ENCODE measurements around the gene DOCK1.
"Not testable (repeated sequence)": the region's sequence is repeated elsewhere in the genome, so short reads cannot be mapped to it uniquely, and the experiment has no call there.

DOCK1 gene

DNA sequence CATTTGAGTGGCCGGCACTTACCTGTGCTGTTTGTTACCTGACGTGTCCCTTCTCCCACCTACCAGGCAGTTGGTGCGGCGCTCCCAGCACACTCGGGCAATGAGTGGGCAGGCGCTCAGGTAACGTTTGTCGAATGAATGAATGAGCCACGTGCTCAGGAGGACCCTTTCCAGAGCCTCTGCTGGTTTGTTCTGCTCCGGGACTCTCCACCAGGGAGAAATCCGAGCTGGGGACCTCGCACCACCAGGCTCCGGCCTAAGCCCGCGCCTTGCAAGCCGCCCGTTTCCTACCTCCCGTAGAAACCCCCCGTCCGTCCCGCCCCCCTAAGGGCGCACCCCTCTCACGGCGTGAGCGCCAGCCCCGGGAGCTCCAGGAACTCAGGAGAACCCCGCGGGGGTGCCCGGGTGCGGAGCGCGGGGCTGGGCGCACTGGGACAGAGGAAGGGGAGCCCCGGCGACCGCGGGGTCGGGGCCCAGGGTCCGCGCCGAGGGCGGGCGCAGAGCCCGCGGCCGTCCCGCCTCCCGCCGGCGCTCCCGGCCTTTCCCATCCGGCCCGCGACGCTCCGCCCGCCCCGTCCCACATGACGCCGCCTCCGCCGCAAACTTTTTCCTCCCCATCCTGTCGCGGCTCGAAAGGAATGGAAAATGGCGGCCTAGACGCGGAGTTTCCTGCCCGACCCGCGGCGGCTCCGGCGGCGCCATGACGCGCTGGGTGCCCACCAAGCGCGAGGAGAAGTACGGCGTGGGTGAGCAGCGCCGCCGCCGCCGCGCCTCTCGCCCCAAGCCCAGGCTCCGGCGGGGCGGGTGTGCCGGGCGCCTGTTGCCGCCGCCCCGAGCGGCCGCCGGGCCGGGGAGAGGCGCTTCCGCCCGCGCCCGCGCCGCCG, at the start of gene DOCK1:
Gene DOCK1 (plus strand): TSS at position 611 of the 884 bp plus-strand sequence. CDS start 90 bp downstream, at position 701.
- FAIRE-seq, result no peak

GRCh38 chr10:126857178-126857806, 47.9 kb upstream of the DOCK1 start:
- no peak for FAIRE-seq

- no peak for FAIRE-seq
Measured at GRCh38 chr10:126867567-126868365, 37.5 kb upstream of the DOCK1 start.

- FAIRE-seq, result no peak
Measured at GRCh38 chr10:126868371-126868770, 36.9 kb upstream of the DOCK1 start.

- no peak for FAIRE-seq
Measured at GRCh38 chr10:126872135-126872534, 33.1 kb upstream of the DOCK1 start.

GRCh38 chr10:126872768-126873167, 32.5 kb upstream of the DOCK1 start:
- no peak for FAIRE-seq

DNA sequence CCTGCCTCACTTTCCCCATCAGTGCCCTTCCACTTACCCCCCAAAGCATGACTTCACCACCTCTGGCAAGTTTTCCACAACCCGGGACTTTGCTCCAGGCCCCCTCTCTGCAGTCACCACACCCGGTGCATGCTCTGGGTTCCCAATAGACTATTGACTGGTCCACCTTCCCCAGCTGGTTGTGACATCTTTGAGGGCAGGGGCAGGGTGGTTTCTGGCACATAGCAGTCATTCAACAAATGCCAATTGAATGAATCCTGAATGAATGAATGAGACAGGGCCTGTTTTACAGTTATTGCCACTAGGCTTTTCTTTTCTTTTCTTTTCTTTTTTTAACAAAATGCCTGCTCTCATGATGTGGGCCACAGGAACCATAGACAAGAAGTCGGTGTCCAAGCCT, 28.8 kb upstream of the DOCK1 start:
- no peak for FAIRE-seq

- FAIRE-seq, result no peak
Measured at GRCh38 chr10:126877390-126877789, 27.8 kb upstream of the DOCK1 start.

DNA sequence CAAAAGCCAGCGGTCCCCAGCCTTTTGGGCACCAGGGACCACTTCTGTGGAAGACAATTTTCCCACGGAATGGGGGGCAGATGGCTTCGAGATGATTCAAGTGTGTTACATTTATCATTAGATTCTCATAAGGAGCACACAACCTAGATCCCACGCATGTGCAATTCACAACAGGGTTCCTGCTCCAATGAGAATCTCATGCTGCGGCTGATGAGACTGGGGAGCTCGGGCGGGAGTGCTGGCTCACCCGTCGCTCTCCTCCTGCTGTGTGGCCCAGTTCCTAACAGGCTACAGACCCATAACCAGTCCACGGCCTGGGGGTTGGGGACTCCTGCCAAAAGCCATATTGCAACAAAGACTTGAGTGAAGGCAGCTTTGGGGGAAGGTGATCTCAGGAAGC, 26.6 kb upstream of the DOCK1 start:
- FAIRE-seq, result no peak

GRCh38 chr10:126880926-126881325, 24.3 kb upstream of the DOCK1 start:
- no peak for FAIRE-seq

- not testable (repeated sequence) for FAIRE-seq
Measured at GRCh38 chr10:126882055-126882454, 23.2 kb upstream of the DOCK1 start.

GRCh38 chr10:126888436-126888835, 16.8 kb upstream of the DOCK1 start:
- not testable (repeated sequence) for FAIRE-seq

GRCh38 chr10:126889421-126889820, 15.8 kb upstream of the DOCK1 start:
- FAIRE-seq, result no peak

DNA sequence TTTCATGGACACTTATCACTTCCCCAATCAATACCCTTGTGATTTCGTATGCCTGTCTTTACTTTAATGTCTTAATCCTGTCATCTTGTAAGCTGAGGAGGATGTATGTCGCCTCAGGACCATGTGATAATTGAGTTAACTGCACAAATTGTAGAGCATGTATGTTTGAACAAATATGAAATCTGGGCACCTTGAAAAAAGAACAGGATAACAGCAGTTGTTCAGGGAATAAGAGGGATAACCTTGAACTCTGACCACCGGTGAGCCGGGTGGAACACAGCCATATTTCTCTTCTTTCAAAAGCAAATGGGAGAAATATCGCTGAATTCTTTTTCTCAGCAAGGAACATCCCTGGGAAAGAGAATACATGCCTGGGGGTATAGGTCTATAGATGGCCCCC, 14.4 kb upstream of the DOCK1 start:
- FAIRE-seq, result not testable (repeated sequence)

GRCh38 chr10:126892226-126893175, 12.7 kb upstream of the DOCK1 start:
- no peak for FAIRE-seq

GRCh38 chr10:126893206-126893605, 12.0 kb upstream of the DOCK1 start:
- no peak for FAIRE-seq

GRCh38 chr10:126893841-126894240, 11.4 kb upstream of the DOCK1 start:
- FAIRE-seq, result no peak

DNA sequence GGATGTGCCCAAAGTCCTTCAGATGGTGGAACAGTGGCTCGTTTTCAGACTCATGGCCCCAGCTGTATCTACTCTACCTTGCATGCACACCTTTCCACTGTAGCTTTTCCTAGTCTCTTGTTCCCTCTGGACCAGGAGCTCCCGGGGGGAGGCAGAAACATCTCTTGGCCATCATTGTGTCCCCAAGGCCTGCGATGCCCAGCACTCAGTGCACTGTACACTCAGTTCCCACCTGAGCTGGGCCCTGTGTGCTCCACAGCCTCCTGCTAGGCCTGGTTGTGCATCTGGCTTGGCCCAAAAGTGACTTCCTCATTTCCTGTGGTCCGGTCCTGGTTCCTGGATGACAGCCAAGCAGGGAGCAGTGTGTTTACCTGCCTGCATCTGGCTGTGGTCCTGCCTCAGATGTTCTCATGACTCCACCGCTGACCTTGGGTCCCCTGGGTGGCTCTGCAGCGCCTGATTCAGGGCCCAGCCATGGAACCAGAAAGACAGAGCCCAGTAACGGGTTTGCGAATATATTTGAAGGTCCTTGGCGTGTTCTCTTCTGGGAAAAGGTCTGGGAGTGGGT, 9.9 kb upstream of the DOCK1 start:
- no peak for FAIRE-seq

- FAIRE-seq, result no peak
Measured at GRCh38 chr10:126898460-126898859, 6.8 kb upstream of the DOCK1 start.

DNA sequence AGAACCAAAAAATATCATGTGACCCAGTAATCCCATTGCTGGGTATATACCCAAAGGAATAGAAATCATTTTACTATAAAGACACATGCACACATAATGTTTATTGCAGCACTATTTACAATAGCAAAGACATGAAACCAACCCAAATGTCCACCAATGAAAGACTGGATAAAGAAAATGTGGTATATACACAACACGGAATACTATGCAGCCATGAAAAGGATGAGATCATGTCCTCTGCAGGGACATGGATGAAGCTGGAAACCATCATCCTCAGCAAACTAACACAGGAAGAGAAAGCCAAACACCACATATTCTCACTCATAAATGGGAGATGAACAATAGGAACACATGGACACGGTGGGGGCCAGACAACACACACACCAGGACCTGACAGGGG, 5.7 kb upstream of the DOCK1 start:
- not testable (repeated sequence) for FAIRE-seq

DNA sequence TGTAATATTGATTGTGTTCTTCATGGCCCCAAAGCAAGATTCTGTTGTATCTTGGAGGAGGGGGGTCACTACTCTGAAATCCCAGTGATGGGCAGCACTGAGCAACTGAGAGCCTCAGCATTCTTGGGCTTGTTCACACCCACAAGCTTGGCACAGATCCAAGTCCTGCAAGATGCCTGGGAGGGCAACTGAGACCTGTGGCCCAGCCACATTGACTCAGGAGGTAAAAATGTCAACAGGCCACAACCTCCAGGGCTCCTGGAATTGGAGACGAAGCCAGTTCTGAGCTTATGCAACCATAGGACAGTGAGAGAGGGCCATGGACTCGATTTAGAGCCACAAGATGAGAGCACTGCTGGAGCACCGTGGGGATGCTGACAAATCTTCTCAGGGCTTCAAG, 3.1 kb upstream of the DOCK1 start:
- FAIRE-seq, result no peak
